Measurements from ENCODE around the gene ASTL.
"Not testable (repeated sequence)": the region's sequence is repeated elsewhere in the genome, so short reads cannot be mapped to it uniquely, and the experiment has no call there.

Gene ASTL

DNA sequence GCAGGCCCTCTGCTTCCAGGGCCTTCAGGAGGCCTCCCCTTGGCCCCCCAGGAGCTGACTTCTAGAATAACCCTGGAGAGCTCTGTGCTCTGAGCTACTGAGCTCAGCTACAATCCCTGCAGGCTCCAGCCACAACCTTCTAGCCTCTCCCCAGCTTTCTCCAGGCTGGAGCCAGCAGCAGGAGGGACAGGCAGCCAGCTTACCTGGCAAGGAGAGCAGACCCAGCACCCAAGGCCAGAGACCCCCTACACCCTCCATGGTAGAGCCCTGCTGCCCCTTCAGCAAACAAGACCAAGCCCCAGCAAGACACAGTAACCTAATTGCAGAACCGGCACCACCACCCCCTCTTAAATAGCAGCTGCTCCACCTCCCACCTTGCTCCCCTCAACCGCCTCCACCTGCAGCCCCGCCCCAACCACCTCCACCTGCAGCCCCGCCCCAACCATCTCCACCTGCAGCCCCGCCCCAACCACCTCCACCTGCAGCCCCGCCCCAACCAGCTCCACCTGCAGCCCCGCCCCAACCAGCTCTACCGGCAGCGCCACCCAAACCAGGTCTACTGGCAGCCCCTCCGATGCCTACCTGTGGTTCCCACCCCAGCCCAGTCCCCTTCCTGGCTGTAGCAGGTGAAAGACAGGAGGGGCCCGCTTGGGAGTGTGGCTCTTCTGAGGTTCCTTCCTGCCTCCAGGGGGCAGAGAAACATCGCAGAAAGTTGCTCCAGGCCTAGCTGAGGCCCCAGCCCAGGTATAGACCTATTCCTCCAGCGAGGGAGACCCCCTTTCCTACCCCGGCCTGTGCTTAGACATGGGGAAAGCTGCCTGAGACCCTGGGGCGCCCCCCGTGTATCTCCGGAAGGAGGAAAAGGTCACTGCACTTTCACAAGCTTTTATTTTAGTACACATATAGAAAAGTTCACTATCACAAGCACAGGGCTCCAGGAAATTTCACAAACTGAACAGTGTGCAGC is at the start of gene ASTL:
Gene ASTL, minus strand, starts transcription at position 324 of the 967 bp plus-strand sequence. Its CDS starts 66 bp downstream, at position 258.
- DNase-seq: peak in 2 of 4 experiments; percentile 53 to 59

GRCh38 chr2:96186562-96186961 is 48.3 kb upstream of the ASTL start:
- no peak for DNase-seq

DNA sequence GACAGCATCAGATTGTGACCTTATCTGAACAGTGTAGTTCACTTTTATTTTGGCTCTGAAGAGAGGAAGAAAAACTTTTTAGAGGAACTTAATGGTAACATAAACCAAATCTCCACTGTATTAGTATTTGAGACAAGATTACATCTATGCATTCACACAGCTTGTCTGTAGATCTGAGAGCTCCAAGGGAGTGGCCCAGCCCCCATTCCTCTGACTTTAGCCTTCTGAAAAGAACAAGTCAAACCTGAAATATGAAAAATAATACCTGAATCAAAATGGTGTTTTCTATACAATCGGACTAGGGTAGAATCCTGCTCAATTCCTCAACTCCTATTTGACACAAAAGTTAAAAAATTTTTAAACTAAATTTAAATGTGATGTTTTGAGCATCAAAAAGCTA is 47.2 kb upstream of the ASTL start:
- DNase-seq: no peak

GRCh38 chr2:96184989-96185388 is 46.7 kb upstream of the ASTL start:
- no peak for DNase-seq

DNA sequence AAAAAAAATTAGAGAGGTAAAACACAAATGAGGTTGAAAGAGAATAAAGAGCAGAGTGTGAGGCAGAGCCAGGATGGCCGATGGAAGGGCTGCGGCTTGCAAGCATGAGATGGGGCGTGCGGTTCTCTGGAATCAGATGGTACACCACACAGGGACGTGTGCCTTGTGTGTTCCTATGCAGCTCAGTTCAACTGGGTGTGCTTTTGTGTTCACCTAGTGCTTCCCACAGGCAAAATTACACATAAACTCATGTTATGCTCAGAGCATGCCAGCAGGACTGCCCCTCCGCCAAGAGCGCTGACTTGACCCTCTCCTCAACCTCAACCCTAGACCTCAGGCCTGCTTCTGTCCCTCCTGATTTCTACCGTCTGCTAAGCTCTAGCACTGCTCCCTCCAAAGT is 45.9 kb upstream of the ASTL start:
- DNase-seq: no peak

DNA sequence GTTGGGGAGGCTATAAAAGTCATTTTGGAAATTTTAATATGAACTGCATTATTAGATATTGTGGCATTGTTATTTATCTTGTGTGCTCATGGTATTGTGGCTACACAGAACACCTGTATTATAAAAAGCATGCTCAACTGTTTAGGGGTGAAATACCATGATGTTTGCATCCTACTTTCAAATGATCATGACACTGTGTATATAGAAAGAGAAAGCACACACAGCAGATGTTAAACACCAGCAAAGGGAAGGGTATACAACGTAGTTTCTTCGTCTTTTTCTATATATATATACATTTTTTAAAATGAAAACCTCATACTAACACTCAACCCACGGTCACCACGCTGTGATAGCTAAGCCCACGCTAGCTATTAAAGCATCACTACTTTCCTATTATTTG is 43.2 kb upstream of the ASTL start:
- DNase-seq: no peak

DNA sequence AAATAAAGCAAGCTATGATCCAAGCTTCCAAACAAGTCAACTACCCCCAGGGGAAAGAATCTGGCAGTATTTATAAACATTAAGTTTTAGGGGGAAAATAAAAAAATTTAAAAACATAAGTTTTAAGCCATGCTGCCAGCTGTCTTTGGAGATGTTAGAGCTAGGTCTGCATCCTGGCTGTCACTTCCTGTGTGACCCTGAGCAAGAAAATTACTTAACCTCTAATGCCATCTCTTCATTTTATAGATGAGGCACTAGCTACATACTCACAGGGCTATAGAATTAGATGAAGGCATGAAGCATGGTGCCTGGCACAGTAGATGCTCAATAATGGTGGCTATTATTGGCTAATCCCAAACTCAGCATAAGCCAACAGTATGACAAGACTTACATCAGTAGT is 42.2 kb upstream of the ASTL start:
- DNase-seq: no peak

DNA sequence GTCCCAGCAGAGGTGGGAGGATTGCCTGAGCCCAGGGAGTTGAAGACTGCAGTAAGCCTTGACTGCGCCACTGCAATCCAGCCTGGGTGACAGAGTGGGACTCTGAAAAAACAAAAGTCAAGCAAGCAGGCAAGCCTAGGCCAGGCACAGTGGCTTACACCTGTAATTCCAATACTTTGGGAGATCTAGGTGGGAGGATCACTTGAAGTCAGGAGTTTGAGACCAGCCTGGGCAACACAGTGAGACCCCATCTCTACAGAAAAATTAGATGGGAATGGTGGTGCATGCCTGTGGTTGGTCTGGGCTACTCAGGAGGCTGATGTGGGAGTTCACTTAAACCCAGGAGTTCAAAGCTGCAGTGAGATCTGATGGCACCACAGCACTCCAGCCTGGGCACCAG is 41.7 kb upstream of the ASTL start:
- DNase-seq: no peak

DNA sequence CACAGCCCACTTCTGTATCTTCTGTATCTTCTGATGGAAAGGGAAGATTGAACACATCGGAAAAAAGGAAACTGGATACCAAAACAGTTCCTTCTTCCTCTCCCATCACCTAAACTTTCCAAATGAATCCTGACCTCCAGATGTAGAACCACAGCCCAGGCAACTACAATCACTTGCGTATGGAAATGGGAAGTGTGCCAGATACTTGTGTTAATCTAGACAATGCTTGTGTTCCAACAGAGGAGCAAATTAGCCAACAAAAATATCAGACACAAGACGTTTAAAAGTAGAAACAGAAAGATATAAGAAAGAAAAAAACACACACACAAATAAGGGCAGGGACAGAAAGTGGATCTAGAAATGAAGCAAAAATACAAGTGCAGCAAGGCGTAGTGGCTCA is 38.4 kb upstream of the ASTL start:
- no peak for DNase-seq

GRCh38 chr2:96175951-96176350 is 37.6 kb upstream of the ASTL start:
- no peak for DNase-seq

GRCh38 chr2:96174251-96175144 is 36.2 kb upstream of the ASTL start:
- peak; percentile 59 to 78 (median 74) for DNase-seq

GRCh38 chr2:96171831-96172230 is 33.5 kb upstream of the ASTL start:
- DNase-seq: no peak

DNA sequence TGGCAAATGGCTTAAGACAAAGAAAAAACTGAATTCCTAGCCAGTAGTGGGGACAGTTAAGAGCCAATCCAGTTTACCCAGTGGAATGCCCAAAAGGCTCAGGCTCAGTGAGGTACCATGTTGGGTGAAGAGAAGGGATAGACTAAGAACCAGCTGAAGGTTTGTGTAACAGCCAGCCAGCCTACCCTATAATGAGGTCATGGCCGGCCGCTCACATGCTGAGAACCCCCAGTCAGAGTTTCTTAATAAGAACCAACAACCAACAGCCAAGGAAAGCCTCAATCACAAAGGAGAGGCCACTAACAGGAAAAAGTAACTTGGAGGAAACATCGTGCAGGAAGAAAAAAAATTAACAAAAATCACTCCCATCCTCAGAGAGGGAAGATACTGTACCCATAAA is 32.3 kb upstream of the ASTL start:
- DNase-seq: no peak

GRCh38 chr2:96169868-96170507 is 31.7 kb upstream of the ASTL start:
- no peak for DNase-seq

DNA sequence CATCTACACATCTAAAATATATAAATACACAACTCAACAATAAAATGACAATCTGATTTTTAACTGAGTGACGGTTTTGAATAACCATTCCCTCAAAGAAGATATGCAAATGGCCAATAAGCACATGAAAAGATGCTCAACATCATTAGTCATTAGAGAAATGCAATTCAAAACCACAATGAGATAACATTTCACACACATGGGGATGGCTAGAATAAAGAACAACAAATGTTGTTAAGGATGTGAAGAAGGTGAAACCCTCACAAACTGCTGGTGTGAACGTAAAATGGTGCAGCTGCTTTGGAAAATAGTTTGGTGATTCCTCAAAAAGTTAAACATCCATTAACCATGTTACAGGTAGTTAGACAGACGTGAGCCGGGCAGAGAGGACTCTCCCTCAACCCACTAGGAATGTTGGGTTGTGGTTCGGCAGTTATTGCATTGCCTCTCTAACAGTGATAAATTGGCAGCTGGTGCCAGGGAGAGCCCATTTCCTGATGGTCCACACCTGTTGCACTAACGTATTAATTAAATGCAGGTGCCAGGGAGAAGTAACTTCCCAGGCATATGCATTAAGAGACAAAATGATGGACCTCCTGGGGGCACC is 29.2 kb upstream of the ASTL start:
- DNase-seq: no peak

DNA sequence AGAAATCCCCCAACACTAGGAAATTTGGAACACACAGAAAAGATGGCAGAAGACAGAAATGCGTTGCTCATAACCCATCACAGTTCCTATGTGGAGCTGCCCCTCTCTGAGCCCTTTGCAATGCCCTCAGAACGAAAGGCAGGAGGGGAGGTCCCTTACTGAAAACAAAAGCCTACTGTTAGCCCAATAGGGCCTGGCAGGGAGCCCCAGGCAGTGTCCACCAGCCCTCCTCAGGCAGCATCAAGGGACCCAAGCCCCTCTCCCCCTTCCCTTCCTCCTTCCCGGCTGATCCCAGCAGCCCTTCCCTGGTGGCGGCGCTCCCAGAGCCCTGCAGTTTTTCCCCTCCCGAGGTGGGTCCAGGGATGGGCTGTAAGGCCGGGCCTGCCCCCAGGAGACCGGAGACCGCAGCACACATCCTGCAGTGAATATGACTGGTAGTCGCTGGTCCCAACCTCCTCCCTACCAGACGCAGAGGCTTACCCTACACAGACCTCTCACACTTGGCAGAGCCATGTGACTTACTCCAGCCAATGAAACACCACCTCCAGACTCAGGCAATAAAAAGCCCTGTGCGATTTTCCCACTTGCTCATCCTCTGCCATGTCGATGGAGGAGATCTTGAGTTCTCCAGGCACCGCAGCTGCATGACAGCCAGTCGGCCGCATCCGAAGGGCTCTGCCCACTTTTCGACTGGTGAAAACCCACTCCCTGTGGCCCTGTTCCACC is 26.3 kb upstream of the ASTL start:
- DNase-seq: no peak

DNA sequence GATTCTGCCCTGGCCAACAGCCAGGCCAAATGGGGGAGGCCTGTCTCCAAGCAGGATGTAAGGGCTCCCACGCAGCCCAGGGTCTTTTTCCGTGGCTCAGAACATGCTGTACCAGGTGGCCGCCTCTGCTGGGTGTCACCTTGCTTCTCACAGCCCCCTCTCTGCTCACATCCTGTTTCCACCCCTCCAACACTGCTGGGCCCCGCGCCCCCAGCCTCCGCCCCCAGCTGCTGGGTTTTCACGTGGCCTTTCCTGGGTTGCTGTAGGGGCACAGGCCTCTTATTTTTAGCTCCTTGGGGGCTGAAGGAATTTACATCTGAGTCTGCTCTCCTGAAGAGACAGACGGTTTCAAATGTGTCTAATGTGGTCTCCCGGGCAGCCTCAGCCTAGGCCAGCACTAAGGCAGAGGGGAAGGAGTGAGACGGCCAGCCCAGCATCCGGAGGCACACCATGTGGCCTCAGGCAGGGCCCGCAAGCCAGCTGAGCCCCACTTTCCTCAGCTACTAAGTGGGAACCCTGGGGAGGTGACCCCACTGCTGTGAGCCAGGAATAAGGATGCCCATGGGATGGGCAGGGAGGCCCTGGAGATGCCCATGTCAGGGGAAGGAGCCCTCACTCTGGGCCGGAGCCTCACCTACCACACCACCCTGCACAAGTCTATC is 25.6 kb upstream of the ASTL start:
- peak in 3 of 4 experiments; percentile 17 to 37 (median 33) for DNase-seq

GRCh38 chr2:96163415-96163767 is 25.1 kb upstream of the ASTL start:
- no peak for DNase-seq

DNA sequence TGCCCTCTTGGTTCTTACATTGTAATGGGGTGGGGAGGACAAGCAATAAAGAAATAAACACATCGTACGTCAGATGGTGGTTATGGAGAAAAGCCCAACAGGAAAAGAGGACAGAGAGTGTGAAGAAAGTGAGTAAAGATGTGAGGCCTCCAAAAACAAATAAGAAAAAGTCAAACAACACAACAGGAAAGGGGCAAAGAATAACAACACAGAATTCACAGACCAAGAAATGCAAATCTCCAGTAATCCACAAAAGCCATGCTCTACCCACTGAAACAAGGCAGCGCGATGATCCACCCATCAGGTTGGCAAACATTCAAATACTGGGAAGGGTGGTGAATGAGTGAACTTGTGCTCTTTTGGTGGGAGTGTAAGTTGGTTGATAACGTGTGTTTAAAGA is 23.6 kb upstream of the ASTL start:
- DNase-seq: no peak

DNA sequence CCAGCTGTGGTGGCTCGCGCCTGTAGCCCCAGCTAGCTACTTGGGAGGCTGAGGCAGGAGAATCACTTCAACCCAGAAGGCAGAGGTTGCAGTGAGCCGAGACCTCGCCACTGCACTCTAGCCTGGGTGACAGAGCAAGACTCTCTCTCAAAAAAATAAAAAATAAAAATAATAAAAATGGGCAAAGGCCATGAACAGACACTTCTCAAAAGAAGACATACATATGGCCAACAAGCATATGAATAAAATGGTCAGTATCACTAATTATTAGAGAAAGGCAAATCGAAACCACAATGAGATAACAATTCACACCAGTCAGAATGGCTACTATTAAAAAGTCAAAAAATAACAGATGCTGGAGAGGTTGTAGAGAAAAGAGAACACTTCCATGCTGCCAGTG is 22.1 kb upstream of the ASTL start:
- not testable (repeated sequence) for DNase-seq

DNA sequence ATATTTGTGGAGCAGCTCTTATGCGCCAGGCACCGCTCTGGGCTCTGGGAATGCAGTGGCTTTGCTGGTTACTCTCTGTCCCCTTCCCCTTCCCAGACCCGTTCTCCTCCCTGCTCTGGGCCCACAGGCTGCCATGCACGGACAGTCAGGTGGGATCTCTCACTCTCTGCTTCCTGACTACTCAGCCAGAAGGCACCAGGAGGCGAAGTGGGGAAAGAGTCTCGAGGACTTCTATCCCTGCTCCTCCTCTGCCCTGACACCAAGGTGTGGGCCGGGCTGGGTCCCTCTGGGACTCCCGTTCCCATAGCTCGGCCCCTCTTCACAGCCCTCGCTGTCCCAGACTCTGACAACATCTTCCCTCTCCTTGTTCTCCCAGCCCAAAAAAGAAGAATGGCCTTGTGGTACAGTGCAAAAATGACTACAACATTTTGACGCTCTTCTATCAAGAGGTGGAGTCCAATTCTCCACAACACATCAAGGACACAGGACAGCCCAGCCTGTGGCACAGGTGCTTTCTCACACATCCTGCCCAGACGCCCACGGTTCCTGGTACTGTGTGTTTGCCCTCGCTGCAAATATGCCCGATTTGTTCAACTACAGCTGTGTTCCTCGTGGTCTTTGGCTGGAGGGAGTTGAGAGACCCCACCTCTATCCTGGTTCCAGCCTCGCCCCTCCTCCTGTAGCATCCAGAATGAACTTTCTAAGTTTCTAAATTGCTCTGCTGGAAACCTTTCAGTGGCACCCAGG is 21.0 kb upstream of the ASTL start:
- peak in 1 of 4 experiments; percentile 25 for DNase-seq

All from activated naive CD4-positive, alpha-beta T cell (primary cell).